Mesenchymal stem cell (in vitro differentiated cells and primary cell): ENCODE measurements around the gene FIBCD1.
A peak's percentile ranks its signal among the peaks of the same experiment; 100 is the strongest.

Experiments used
- DNase-seq: peaks from one replicate; pipeline ENCODE4 v3.0.0-alpha.2; 2013
- H2AFZ ChIP-seq: one replicate; pipeline ENCODE4 v1.6.1; 2013; ENCODE audit warnings: low read depth, mild to moderate bottlenecking, control low read depth, inconsistent platforms, low read length, moderate library complexity
- H2AK5ac ChIP-seq: 2 replicates; pipeline ENCODE4 v1.6.1; 2013; ENCODE audit warnings: low read length, moderate library complexity, mild to moderate bottlenecking, inconsistent platforms; ENCODE audit not compliant: severe bottlenecking
- H2BK120ac ChIP-seq: one replicate; pipeline ENCODE4 v1.6.1; 2013; ENCODE audit warnings: low read depth, mild to moderate bottlenecking, inconsistent platforms, low read length, moderate library complexity
- H2BK12ac ChIP-seq, 2 experiments: one replicate each; pipeline ENCODE4 v1.6.1; 2013; ENCODE audit warnings: inconsistent platforms in 2 of 2, low read length in 2 of 2, mild to moderate bottlenecking in 2 of 2, moderate library complexity in 2 of 2, control low read depth in 1 of 2
- H2BK15ac ChIP-seq: one replicate; pipeline ENCODE4 v1.6.1; 2013; ENCODE audit warnings: mild to moderate bottlenecking, low read depth, inconsistent platforms; ENCODE audit not compliant: poor library complexity, severe bottlenecking
- H2BK5ac ChIP-seq: 2 replicates; pipeline ENCODE4 v1.6.1; 2013; ENCODE audit warnings: low read depth, mild to moderate bottlenecking, low read length, control low read depth, inconsistent platforms; ENCODE audit not compliant: poor library complexity, severe bottlenecking
- H3K14ac ChIP-seq, 2 experiments: one replicate each; pipeline ENCODE4 v1.6.1; 2013; ENCODE audit warnings: inconsistent platforms in 2 of 2, low read length in 2 of 2, control low read depth in 1 of 2, mild to moderate bottlenecking in 1 of 2, moderate library complexity in 1 of 2
- H3K18ac ChIP-seq, 2 experiments: one replicate each; pipeline ENCODE4 v1.6.1; 2013; ENCODE audit warnings: inconsistent platforms in 2 of 2, low read length in 2 of 2, control low read depth in 1 of 2, low read depth in 1 of 2, mild to moderate bottlenecking in 1 of 2
- H3K23ac ChIP-seq, 2 experiments: one replicate each; pipeline ENCODE4 v1.6.1; 2013; ENCODE audit warnings: inconsistent platforms in 2 of 2, low read length in 2 of 2, mild to moderate bottlenecking in 2 of 2, moderate library complexity in 2 of 2, control low read depth in 1 of 2
- H3K27ac ChIP-seq: 2 replicates; pipeline ENCODE4 v1.5.1; 2013; ENCODE audit warnings: mild to moderate bottlenecking, moderate library complexity, low read length, control low read depth, inconsistent platforms; ENCODE audit not compliant: poor library complexity, severe bottlenecking
- H3K27me3 ChIP-seq, 2 experiments: 2 replicates each; pipeline versions ENCODE4 v1.6.1 to v1.7.0; 2013; ENCODE audit warnings: low read length in 2 of 2, mild to moderate bottlenecking in 2 of 2, moderate library complexity in 2 of 2, control low read depth in 1 of 2, inconsistent platforms in 1 of 2; ENCODE audit not compliant: control insufficient read depth in 1 of 2, insufficient read depth in 1 of 2
- H3K36me3 ChIP-seq, 2 experiments: 2 replicates each; pipeline versions ENCODE4 v1.6.1 to v1.7.0; 2013; ENCODE audit warnings: low read length in 2 of 2, control low read depth in 1 of 2, inconsistent platforms in 1 of 2, low read depth in 1 of 2, mild to moderate bottlenecking in 1 of 2; ENCODE audit not compliant: insufficient read depth in 2 of 2, control insufficient read depth in 1 of 2
- H3K4ac ChIP-seq, 2 experiments: one replicate each; pipeline ENCODE4 v1.6.1; 2013; ENCODE audit warnings: inconsistent platforms in 2 of 2, low read length in 2 of 2, mild to moderate bottlenecking in 2 of 2, moderate library complexity in 2 of 2, control low read depth in 1 of 2, low read depth in 1 of 2
- H3K4me1 ChIP-seq: 2 replicates; pipeline ENCODE4 v1.6.1; 2013; ENCODE audit warnings: low read depth, low read length, control low read depth; ENCODE audit not compliant: control insufficient read depth, insufficient read depth
- H3K4me2 ChIP-seq: 2 replicates; pipeline ENCODE4 v1.6.1; 2013; ENCODE audit warnings: low read length, mild to moderate bottlenecking, inconsistent platforms; ENCODE audit not compliant: poor library complexity, severe bottlenecking
- H3K4me3 ChIP-seq, 2 experiments: 2 replicates each; pipeline versions ENCODE4 v1.5.1 to v1.7.0; 2013; ENCODE audit warnings: low read length in 2 of 2, mild to moderate bottlenecking in 2 of 2, control low read depth in 1 of 2, low read depth in 1 of 2; ENCODE audit not compliant: insufficient read depth in 1 of 2
- H3K79me1 ChIP-seq: replicated peaks from 2 replicates; pipeline ENCODE4 v1.6.1; 2013; ENCODE audit warnings: mild to moderate bottlenecking, control low read depth, low read length, inconsistent platforms; ENCODE audit not compliant: poor library complexity, severe bottlenecking
- H3K9ac ChIP-seq: 2 replicates; pipeline ENCODE4 v1.7.0; 2013; ENCODE audit warnings: mild to moderate bottlenecking, low read length, moderate library complexity
- H3K9me3 ChIP-seq: 2 replicates; pipeline ENCODE4 v1.7.0; 2013; ENCODE audit warnings: mild to moderate bottlenecking, low read length; ENCODE audit not compliant: control insufficient read depth
- H4K8ac ChIP-seq: one replicate; pipeline ENCODE4 v1.6.1; 2013; ENCODE audit warnings: inconsistent platforms, mild to moderate bottlenecking, low read length, moderate library complexity
- H4K91ac ChIP-seq: one replicate; pipeline ENCODE4 v1.6.1; 2013; ENCODE audit warnings: mild to moderate bottlenecking, low read length, inconsistent platforms
- WGBS: methylation state at CpG from one replicate; pipeline ENCODE4 v1.1.7; 2013; ENCODE audit warnings: mixed read lengths; 5-methylcytosine and 5-hydroxymethylcytosine counted together

FIBCD1 gene

DNA sequence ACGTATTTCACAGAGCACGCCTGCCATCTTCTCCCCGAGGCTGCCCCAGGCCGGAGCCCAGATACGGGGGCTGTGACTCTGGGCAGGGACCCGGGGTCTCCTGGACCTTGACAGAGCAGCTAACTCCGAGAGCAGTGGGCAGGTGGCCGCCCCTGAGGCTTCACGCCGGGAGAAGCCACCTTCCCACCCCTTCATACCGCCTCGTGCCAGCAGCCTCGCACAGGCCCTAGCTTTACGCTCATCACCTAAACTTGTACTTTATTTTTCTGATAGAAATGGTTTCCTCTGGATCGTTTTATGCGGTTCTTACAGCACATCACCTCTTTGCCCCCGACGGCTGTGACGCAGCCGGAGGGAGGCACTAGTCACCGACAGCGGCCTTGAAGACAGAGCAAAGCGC is 52.1 kb downstream of the FIBCD1 start:
- Histone ChIP-seq H3K27ac (no peak overlapping the region), H2BK5ac (no peak overlapping the region), H3K79me1 (peaks cover 34% of the 10 kb centered on the region), H2AK5ac (no peak overlapping the region), H3K23ac (no peak overlapping the region), H3K4ac (no peak overlapping the region), H2BK120ac (no peak overlapping the region), H3K4me3 (no peak overlapping the region), H3K4me1 (no peaks in the 10 kb centered on the region), H2BK12ac (no peak overlapping the region), H2AFZ (no peak overlapping the region), H3K18ac (no peak overlapping the region), H3K9me3 (no peaks in the 10 kb centered on the region), H3K9ac (no peak overlapping the region), H3K4me2 (no peak overlapping the region), H2BK15ac (no peak overlapping the region), H4K91ac (no peak overlapping the region), H4K8ac (no peak overlapping the region), H3K36me3 (peaks cover 95 to 96% of the 10 kb centered on the region in 2 experiments), H3K14ac (no peak overlapping the region), H3K27me3 (no peaks in the 10 kb centered on the region)
- no peak for DNase-seq
- WGBS = 95% methylated on average over 23 of the region's 23 CpGs

DNA sequence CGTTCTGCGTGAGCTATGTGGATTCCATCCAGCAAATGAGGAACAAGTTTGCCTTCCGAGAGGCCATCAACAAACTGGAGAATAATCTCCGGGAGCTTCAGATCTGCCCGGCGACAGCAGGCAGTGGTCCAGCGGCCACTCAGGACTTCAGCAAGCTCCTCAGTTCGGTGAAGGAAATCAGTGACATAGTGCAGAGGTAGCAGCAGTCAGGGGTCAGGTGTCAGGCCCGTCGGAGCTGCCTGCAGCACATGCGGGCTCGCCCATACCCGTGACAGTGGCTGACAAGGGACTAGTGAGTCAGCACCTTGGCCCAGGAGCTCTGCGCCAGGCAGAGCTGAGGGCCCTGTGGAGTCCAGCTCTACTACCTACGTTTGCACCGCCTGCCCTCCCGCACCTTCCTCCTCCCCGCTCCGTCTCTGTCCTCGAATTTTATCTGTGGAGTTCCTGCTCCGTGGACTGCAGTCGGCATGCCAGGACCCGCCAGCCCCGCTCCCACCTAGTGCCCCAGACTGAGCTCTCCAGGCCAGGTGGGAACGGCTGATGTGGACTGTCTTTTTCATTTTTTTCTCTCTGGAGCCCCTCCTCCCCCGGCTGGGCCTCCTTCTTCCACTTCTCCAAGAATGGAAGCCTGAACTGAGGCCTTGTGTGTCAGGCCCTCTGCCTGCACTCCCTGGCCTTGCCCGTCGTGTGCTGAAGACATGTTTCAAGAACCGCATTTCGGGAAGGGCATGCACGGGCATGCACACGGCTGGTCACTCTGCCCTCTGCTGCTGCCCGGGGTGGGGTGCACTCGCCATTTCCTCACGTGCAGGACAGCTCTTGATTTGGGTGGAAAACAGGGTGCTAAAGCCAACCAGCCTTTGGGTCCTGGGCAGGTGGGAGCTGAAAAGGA is 53.3 kb downstream of the FIBCD1 start:
- H4K8ac ChIP-seq = no peak overlapping the region
- no peak overlapping the region for H2AK5ac ChIP-seq
- no peak overlapping the region for H3K4me2 ChIP-seq
- no peak overlapping the region for H3K9ac ChIP-seq
- H3K4ac ChIP-seq = no peak overlapping the region
- H3K79me1 ChIP-seq = peaks cover 41% of the 10 kb centered on the region
- H3K18ac ChIP-seq = no peak overlapping the region
- 95% methylated on average over 35 of the region's 35 CpGs for WGBS
- no peak overlapping the region for H2BK120ac ChIP-seq
- H2BK15ac ChIP-seq = no peak overlapping the region
- no peak overlapping the region for H3K14ac ChIP-seq
- H2BK5ac ChIP-seq = no peak overlapping the region
- H3K4me3 ChIP-seq = no peak overlapping the region
- H2BK12ac ChIP-seq = no peak overlapping the region
- no peaks in the 10 kb centered on the region for H3K4me1 ChIP-seq
- H3K9me3 ChIP-seq = no peaks in the 10 kb centered on the region
- H2AFZ ChIP-seq = no peak overlapping the region
- H3K23ac ChIP-seq = no peak overlapping the region
- DNase-seq = no peak
- peak overlapping the region; percentile 9 for H3K27ac ChIP-seq
- H4K91ac ChIP-seq = no peak overlapping the region
- no peaks in the 10 kb centered on the region for H3K27me3 ChIP-seq
- H3K36me3 ChIP-seq = peaks cover 95 to 96% of the 10 kb centered on the region in 2 experiments

DNA sequence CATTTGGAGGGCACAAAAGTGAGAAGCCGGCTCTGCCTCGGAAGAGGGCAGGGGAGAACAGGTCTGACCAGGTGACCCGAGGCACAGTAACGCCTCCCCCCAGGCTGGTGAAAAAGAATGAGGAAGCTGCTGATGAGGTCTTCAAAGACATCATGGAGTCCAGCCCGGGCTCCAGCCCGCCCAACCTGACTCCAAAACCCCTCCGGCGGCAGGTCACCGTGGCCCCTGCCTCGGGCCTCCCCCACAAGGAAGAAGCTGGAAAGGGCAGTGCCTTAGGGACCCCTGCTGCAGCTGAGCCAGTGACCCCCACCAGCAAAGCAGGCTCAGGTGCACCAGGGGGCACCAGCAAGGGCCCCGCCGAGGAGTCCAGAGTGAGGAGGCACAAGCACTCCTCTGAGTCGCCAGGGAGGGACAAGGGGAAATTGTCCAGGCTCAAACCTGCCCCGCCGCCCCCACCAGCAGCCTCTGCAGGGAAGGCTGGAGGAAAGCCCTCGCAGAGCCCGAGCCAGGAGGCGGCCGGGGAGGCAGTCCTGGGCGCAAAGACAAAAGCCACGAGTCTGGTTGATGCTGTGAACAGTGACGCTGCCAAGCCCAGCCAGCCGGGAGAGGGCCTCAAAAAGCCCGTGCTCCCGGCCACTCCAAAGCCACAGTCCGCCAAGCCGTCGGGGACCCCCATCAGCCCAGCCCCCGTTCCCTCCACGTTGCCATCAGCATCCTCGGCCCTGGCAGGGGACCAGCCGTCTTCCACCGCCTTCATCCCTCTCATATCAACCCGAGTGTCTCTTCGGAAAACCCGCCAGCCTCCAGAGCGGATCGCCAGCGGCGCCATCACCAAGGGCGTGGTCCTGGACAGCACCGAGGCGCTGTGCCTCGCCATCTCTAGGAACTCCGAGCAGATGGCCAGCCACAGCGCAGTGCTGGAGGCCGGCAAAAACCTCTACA is 54.2 kb downstream of the FIBCD1 start:
- Histone ChIP-seq H3K4ac (no peak overlapping the region), H3K4me1 (no peaks in the 10 kb centered on the region), H3K79me1 (peaks cover 50% of the 10 kb centered on the region), H3K18ac (no peak overlapping the region), H3K27me3 (no peaks in the 10 kb centered on the region), H2BK15ac (no peak overlapping the region), H3K4me2 (no peak overlapping the region), H2AFZ (no peak overlapping the region), H3K14ac (no peak overlapping the region), H3K9me3 (no peaks in the 10 kb centered on the region), H4K8ac (no peak overlapping the region), H3K36me3 (peaks cover 95 to 96% of the 10 kb centered on the region in 2 experiments), H2AK5ac (no peak overlapping the region), H2BK12ac (no peak overlapping the region), H3K4me3 (no peak overlapping the region), H2BK5ac (no peak overlapping the region), H2BK120ac (no peak overlapping the region), H3K9ac (no peak overlapping the region), H3K23ac (no peak overlapping the region), H4K91ac (no peak overlapping the region), H3K27ac (no peak overlapping the region)
- WGBS = 95% methylated on average over 47 of the region's 47 CpGs
- no peak for DNase-seq

DNA sequence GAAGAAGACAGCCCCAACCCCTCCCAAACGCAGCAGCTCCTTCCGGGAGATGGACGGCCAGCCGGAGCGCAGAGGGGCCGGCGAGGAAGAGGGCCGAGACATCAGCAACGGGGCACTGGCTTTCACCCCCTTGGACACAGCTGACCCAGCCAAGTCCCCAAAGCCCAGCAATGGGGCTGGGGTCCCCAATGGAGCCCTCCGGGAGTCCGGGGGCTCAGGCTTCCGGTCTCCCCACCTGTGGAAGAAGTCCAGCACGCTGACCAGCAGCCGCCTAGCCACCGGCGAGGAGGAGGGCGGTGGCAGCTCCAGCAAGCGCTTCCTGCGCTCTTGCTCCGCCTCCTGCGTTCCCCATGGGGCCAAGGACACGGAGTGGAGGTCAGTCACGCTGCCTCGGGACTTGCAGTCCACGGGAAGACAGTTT is 54.9 kb downstream of the FIBCD1 start:
- H3K27me3 ChIP-seq = no peaks in the 10 kb centered on the region
- peaks cover 91 to 99% of the 10 kb centered on the region in 2 experiments for H3K36me3 ChIP-seq
- H3K4me2 ChIP-seq = no peak overlapping the region
- no peak overlapping the region for H2AK5ac ChIP-seq
- no peak overlapping the region for H2AFZ ChIP-seq
- no peak overlapping the region for H3K14ac ChIP-seq
- no peak overlapping the region for H3K4me3 ChIP-seq
- 96% methylated on average over 25 of the region's 25 CpGs for WGBS
- H2BK120ac ChIP-seq = no peak overlapping the region
- no peak overlapping the region for H3K27ac ChIP-seq
- H3K18ac ChIP-seq = no peak overlapping the region
- no peak overlapping the region for H3K23ac ChIP-seq
- DNase-seq = no peak
- no peak overlapping the region for H3K9ac ChIP-seq
- no peak overlapping the region for H4K91ac ChIP-seq
- no peak overlapping the region for H4K8ac ChIP-seq
- H3K79me1 ChIP-seq = peaks cover 51% of the 10 kb centered on the region
- no peak overlapping the region for H2BK15ac ChIP-seq
- no peak overlapping the region for H2BK5ac ChIP-seq
- no peak overlapping the region for H3K4ac ChIP-seq
- H3K9me3 ChIP-seq = no peaks in the 10 kb centered on the region
- H3K4me1 ChIP-seq = no peaks in the 10 kb centered on the region
- no peak overlapping the region for H2BK12ac ChIP-seq
